K562 (cell line): ENCODE data around the gene BTBD10. TPM values are rescaled to one million over a fixed set of nuclear protein-coding genes. Genes with fewer than 3 reads are reported as not detected.

Experiments used
- ATAC-seq: fragments of 200-7000 bp; cut with Tn5 transposase; 3 replicates; pipeline ENCODE4 v1.9.1; 2020; ENCODE audit warnings: moderate library complexity
- BruUV-seq: library from RNA; stranded (reverse); fragments of 400-500 nt; replicated peaks from 2 replicates; lab custom pipeline; 2021; lab: Mats Ljungman, UMichigan
- CTCF ChIA-PET: fragments of 300-600 bp; formaldehyde crosslinking; extraction: SDS; loops from one replicate; lab custom pipeline; 2021; ENCODE audit warnings: low intra/inter-chr PET ratio; lab: Yijun Ruan, JAX
- POLR2A ChIA-PET: fragments of 300-600, 350-650 bp; sonication (Branson Sonifier 250); formaldehyde crosslinking; extraction: SDS; loops from one replicate; lab custom pipeline; 2021; ENCODE audit warnings: antibody characterized with exemption, inconsistent platforms; lab: Yijun Ruan, JAX
- DNase-seq, 4 experiments: peaks; one replicate each; pipeline versions ENCODE4 v3.0.0 to v3.0.0-alpha.2; 2011 to 2018; ENCODE audit warnings: low spot score in 3 of 4, mixed read lengths in 3 of 4; ENCODE audit errors: extremely low read depth in 1 of 4
- FAIRE-seq: peaks from 2 replicates; lab custom pipeline; 2011; peaks lifted over from hg19 to GRCh38; lab: Jason Lieb, UNC
- H2AFZ ChIP-seq: 2 replicates; pipeline ENCODE4 v1.6.0; 2011; ENCODE audit warnings: low read depth, low read length, control low read depth, inconsistent platforms
- H3K27ac ChIP-seq: fragments of 200-600 bp; 3 replicates; pipeline ENCODE4 v1.8.0; 2011; ENCODE audit warnings: low read depth, mild to moderate bottlenecking, control low read depth, inconsistent platforms, low read length, moderate library complexity, mixed read lengths; ENCODE audit errors: extremely low read depth
- H3K27me3 ChIP-seq, 2 experiments: fragments of 300-600 bp in 1 of 2; 2 replicates in 1 of 2; 3 replicates in 1 of 2; pipeline versions ENCODE4 v1.6.0 to v1.8.0; 2011; ENCODE audit warnings: inconsistent platforms in 2 of 2, low read length in 2 of 2, mild to moderate bottlenecking in 1 of 2, mixed read lengths in 1 of 2, moderate library complexity in 1 of 2; ENCODE audit not compliant: control insufficient read depth in 2 of 2, insufficient read depth in 2 of 2
- H3K36me3 ChIP-seq: fragments of 300-600 bp; 3 replicates; pipeline ENCODE4 v1.8.0; 2011; ENCODE audit warnings: mild to moderate bottlenecking, low read length, inconsistent platforms; ENCODE audit not compliant: control insufficient read depth, insufficient read depth
- H3K4me1 ChIP-seq, 2 experiments: fragments of 200-600 bp in 1 of 2; replicated peaks in 1 of 2; 2 replicates in 1 of 2; 3 replicates in 1 of 2; pipeline versions ENCODE4 v1.5.1 to v1.8.0; 2011; ENCODE audit warnings: inconsistent platforms in 2 of 2, low read length in 2 of 2, mild to moderate bottlenecking in 1 of 2, mixed read lengths in 1 of 2, moderate library complexity in 1 of 2; ENCODE audit not compliant: control insufficient read depth in 2 of 2, insufficient read depth in 2 of 2
- H3K4me2 ChIP-seq: 2 replicates; pipeline ENCODE4 v1.6.1; 2011; ENCODE audit warnings: low read length, control low read depth, inconsistent platforms, mixed read lengths; ENCODE audit not compliant: insufficient read depth
- H3K4me3 ChIP-seq: fragments of 200-600 bp; sonication (generic), shearing (Covaris generic); 2 replicates; pipeline ENCODE4 v1.5.1; 2016; ENCODE audit warnings: control low read depth, inconsistent platforms
- H3K79me2 ChIP-seq: fragments of 200-600 bp; 3 replicates; pipeline ENCODE4 v1.8.0; 2011; ENCODE audit warnings: low read length, inconsistent platforms; ENCODE audit not compliant: control insufficient read depth, insufficient read depth
- H3K9ac ChIP-seq, 2 experiments: 2 replicates each; pipeline versions ENCODE4 v1.6.0 to v1.6.1; 2011; ENCODE audit warnings: low read depth in 2 of 2, low read length in 2 of 2, control low read depth in 1 of 2, inconsistent platforms in 1 of 2, mild to moderate bottlenecking in 1 of 2, mixed read lengths in 1 of 2; ENCODE audit not compliant: insufficient read depth in 1 of 2
- H3K9me1 ChIP-seq: one replicate; pipeline ENCODE4 v1.6.0; 2011; ENCODE audit warnings: inconsistent platforms, mild to moderate bottlenecking, low read length, moderate library complexity; ENCODE audit not compliant: control insufficient read depth, insufficient read depth
- H3K9me3 ChIP-seq: replicated peaks from 2 replicates; pipeline ENCODE4 v1.5.1; 2011; ENCODE audit warnings: low read depth, low read length, inconsistent platforms; ENCODE audit not compliant: control insufficient read depth, insufficient read depth
- H4K20me1 ChIP-seq: replicated peaks from 2 replicates; pipeline ENCODE4 v1.6.1; 2011; ENCODE audit warnings: low read length, inconsistent platforms, mixed read lengths; ENCODE audit not compliant: control insufficient read depth, insufficient read depth
- CTCF ChIP-seq, 3 experiments: IDR thresholded peaks in 2 of 3; conservative IDR thresholded peaks in 1 of 3; 2 replicates each; pipeline ENCODE4 v1.5.1; 2011 to 2012; ENCODE audit warnings: low read length in 3 of 3, mild to moderate bottlenecking in 3 of 3, control low read depth in 2 of 3, improper control_type of control experiment in 1 of 3, inconsistent platforms in 1 of 3, low read depth in 1 of 3, mixed read lengths in 1 of 3, moderate library complexity in 1 of 3; ENCODE audit not compliant: insufficient read depth in 2 of 3
- E2F6 ChIP-seq, 2 experiments: IDR thresholded peaks; 2 replicates each; pipeline ENCODE4 v1.6.1; 2011; ENCODE audit warnings: borderline replicate concordance in 1 of 2, control low read depth in 1 of 2, low read depth in 1 of 2, low read length in 1 of 2, mild to moderate bottlenecking in 1 of 2, mixed read lengths in 1 of 2, moderate library complexity in 1 of 2; ENCODE audit not compliant: insufficient read depth in 1 of 2, insufficient read length in 1 of 2, poor library complexity in 1 of 2, severe bottlenecking in 1 of 2; ENCODE audit errors: extremely low read depth in 1 of 2
- ETV5 ChIP-seq: sonication (generic); formaldehyde crosslinking; IDR thresholded peaks from 2 replicates; pipeline ENCODE4 v1.4.0; 2020; ENCODE audit warnings: low read depth, mild to moderate bottlenecking, missing genetic modification reagents
- ETV6 ChIP-seq, 3 experiments: fragments of 150-350 bp in 1 of 3; sonication (generic) in 1 of 3; formaldehyde crosslinking in 1 of 3; IDR thresholded peaks; 2 replicates each; pipeline versions ENCODE4 v1.6.1 to v1.8.0; 2014 to 2022; ENCODE audit warnings: borderline replicate concordance in 2 of 3, low read depth in 2 of 3, antibody characterized with exemption in 1 of 3, low read length in 1 of 3, mild to moderate bottlenecking in 1 of 3, missing genetic modification reagents in 1 of 3
- FIP1L1 ChIP-seq: fragments of 200-400 bp; formaldehyde crosslinking; IDR thresholded peaks from 2 replicates; pipeline ENCODE4 v1.6.1; 2018; ENCODE audit warnings: mild to moderate bottlenecking, low read depth, low read length; ENCODE audit not compliant: poor library complexity, severe bottlenecking
- GATAD2A ChIP-seq: fragments of 450-650 bp; IDR thresholded peaks from 2 replicates; pipeline ENCODE4 v1.6.1; 2017
- HMG20A ChIP-seq: fragments of 450-650 bp; formaldehyde crosslinking; conservative IDR thresholded peaks from 2 replicates; pipeline ENCODE4 v1.4.0; 2020; ENCODE audit warnings: mild to moderate bottlenecking, mixed read lengths
- L3MBTL2 ChIP-seq: fragments of 450-650 bp; IDR thresholded peaks from 2 replicates; pipeline ENCODE4 v1.6.1; 2016; ENCODE audit warnings: mild to moderate bottlenecking, moderate library complexity
- MLLT1 ChIP-seq, 2 experiments: fragments of 450-650 bp; IDR thresholded peaks; 2 replicates each; pipeline ENCODE4 v1.6.1; 2016
- NFXL1 ChIP-seq: fragments of 450-650 bp; formaldehyde crosslinking; IDR thresholded peaks from 2 replicates; pipeline ENCODE4 v1.4.0; 2021; ENCODE audit warnings: mild to moderate bottlenecking
- POLR2AphosphoS2 ChIP-seq: IDR thresholded peaks from 2 replicates; pipeline ENCODE4 v1.6.1; 2012; ENCODE audit warnings: low read length, improper control_type of control experiment
- SMAD1 ChIP-seq: fragments of 150-350 bp; IDR thresholded peaks from 2 replicates; pipeline ENCODE4 v1.6.1; 2014; ENCODE audit warnings: low read length, low read depth; ENCODE audit not compliant: partially characterized antibody
- ZBED1 ChIP-seq: IDR thresholded peaks from 2 replicates; pipeline ENCODE4 v1.6.1; 2014
- ZC3H11A ChIP-seq: IDR thresholded peaks from 2 replicates; pipeline ENCODE4 v1.6.1; 2012; ENCODE audit warnings: low read depth, low read length, improper control_type of control experiment
- ZNF764 ChIP-seq: fragments of 250-450 bp; sonication (Bioruptor Pico); IDR thresholded peaks from 2 replicates; pipeline ENCODE4 v1.4.0; 2020; ENCODE audit warnings: low read depth, mild to moderate bottlenecking, moderate library complexity
- in situ Hi-C: fragments of 300-500 bp; cut with MboI; formaldehyde crosslinking; loops from 4 replicates; pipeline ENCODE4 v1.15.0; 2018; ENCODE audit warnings: inconsistent platforms, mixed read lengths
- intact Hi-C: fragments of 100-400 bp; cut with micrococcal nuclease; formaldehyde crosslinking; loops from 2 replicates; pipeline ENCODE4 v1.14.2; 2022
- polyA plus RNA-seq, 8 experiments: library from polyadenylated mRNA; depleted of rRNA in 4 of 8; stranded (reverse) in 5 of 8; unstranded in 3 of 8; fragments of >200 nt; fragmentation: Nextera tagmentation in 2 of 8; fragmentation: Illumina TruSeq in 1 of 8; extraction: Ambion mirVana in 2 of 8; extraction: Trizol in 1 of 8; gene quantifications; 2 replicates each; pipeline versions ENCODE4 v1.2.1 to v1.2.3, GENCODE V29; 2011 to 2014; ENCODE audit warnings: inconsistent platforms in 1 of 8, missing spikeins in 1 of 8
- total RNA-seq, 7 experiments: library from RNA; depleted of rRNA in 6 of 7; stranded (reverse); fragments of >200 nt in 6 of 7; fragmentation: Illumina TruSeq in 2 of 7; extraction: Trizol in 2 of 7; gene quantifications; 2 replicates each; pipeline versions ENCODE4 v1.2.1 to v1.2.3, GENCODE V29; 2011 to 2021; ENCODE audit warnings: low replicate concordance in 1 of 7

The BTBD10 gene
- total and polyA plus RNA-seq, 9 of the 15 experiments (the other 6 are each of a cell fraction or from before 2014, with no cell fraction given), result 11.6 to 22.8 (median 16.3) TPM

GRCh38 chr11:13376402-13376801 lies 86.6 kb downstream of the BTBD10 start (continued):
- TF ChIP-seq ETV6 (IDR thresholded peaks at IDR 0.05; ENCODE audit: borderline replicate concordance in 1 of 2, low read depth in 2 of 2, low read length in 1 of 2) (no peak), ETV6 (CRISPR knock-in tag; IDR thresholded peaks at IDR 0.05; ENCODE audit: borderline replicate concordance) (no peak), FIP1L1 (no peak), POLR2AphosphoS2 (no peak), ETV5 (no peak), ZBED1 (no peak), ZNF764 (CRISPR knock-in tag) (no peak), HMG20A (CRISPR knock-in tag) (no peak), SMAD1 (no peak), GATAD2A (no peak), NFXL1 (no peak)

- H3K4me2 ChIP-seq, result no peak overlapping the region
- H4K20me1 ChIP-seq, result no peaks in the 10 kb centered on the region
- no peak for FAIRE-seq
- H3K9me1 ChIP-seq, result no peaks in the 10 kb centered on the region
- no peaks in the 10 kb centered on the region for H3K79me2 ChIP-seq
- POLR2A ChIA-PET, result interaction anchor here (0.5 kb wide), 1 partner anchor 17 kb away, joined by 3 read pairs; no protein-coding TSS in a partner anchor
- BruUV-seq, result no TSS peak
- intact Hi-C loops, result no loop called here
- TF ChIP-seq CTCF (IDR thresholded peaks at IDR 0.05 in 2 of 3, conservative IDR thresholded peaks at IDR 0.05 in 1 of 3; ENCODE audit: insufficient read depth in 2 of 3, low read depth in 1 of 3, low read length in 3 of 3), result no peak
- TF ChIP-seq MLLT1 (IDR thresholded peaks at IDR 0.05), result no peak
- no peak for TF ChIP-seq ZC3H11A
- no peak for TF ChIP-seq E2F6 (IDR thresholded peaks at IDR 0.05; ENCODE audit: borderline replicate concordance in 1 of 2, extremely low read depth in 1 of 2, insufficient read depth in 1 of 2, insufficient read length in 1 of 2, low read depth in 1 of 2, low read length in 1 of 2, poor library complexity in 1 of 2, severe bottlenecking in 1 of 2)
- TF ChIP-seq L3MBTL2, result no peak
- TF ChIP-seq, all 486 proteins: peak for 0
- Histone ChIP-seq H3K9ac (no peak overlapping the region), H3K4me3 (no peak overlapping the region), H3K4me1 (no peaks in the 10 kb centered on the region), H2AFZ (no peak overlapping the region), H3K27ac (no peak overlapping the region), H3K27me3 (peaks cover 0 to 6% of the 10 kb centered on the region in 2 experiments; a peak in 2 of 5 replicates), H3K36me3 (no peaks in the 10 kb centered on the region), H3K9me3 (no peaks in the 10 kb centered on the region)
- no peak for ATAC-seq
- CTCF ChIA-PET, result no interaction called here
- no peak for DNase-seq
- in situ Hi-C loops, result no loop called here
These were observed 87.2 kb downstream of the BTBD10 start for GRCh38 chr11:13375798-13376197.
